CD4-positive, alpha-beta T cell (primary cell): Measurements from ENCODE around the gene NCDN. TPM values are rescaled to one million over a fixed set of nuclear protein-coding genes. Genes with fewer than 3 reads are reported as not detected.
A peak's percentile ranks its signal among the peaks of the same experiment; 100 is the strongest.

ENCODE experiments used
- ATAC-seq: fragments of 200-7000 bp; cut with Tn5 transposase; one replicate; pipeline ENCODE4 v1.10.0; 2022; ENCODE audit warnings: mild to moderate bottlenecking; ENCODE audit not compliant: poor library complexity
- CTCF ChIA-PET: fragments of 350-600 bp; sonication (Branson Sonifier 250); formaldehyde crosslinking; loops from one replicate; lab custom pipeline; 2021; ENCODE audit warnings: antibody characterized with exemption, inconsistent platforms; lab: Charles Lee
- POLR2A ChIA-PET: fragments of 350-600 bp; sonication (Branson Sonifier 250); formaldehyde crosslinking; loops from one replicate; lab custom pipeline; 2021; ENCODE audit warnings: antibody characterized with exemption, inconsistent platforms; lab: Charles Lee
- DNase-seq, 14 experiments: peaks; one replicate each; pipeline ENCODE4 v3.0.0-alpha.2; 2013 to 2020; ENCODE audit warnings: mixed read lengths in 2 of 14
- H3K27ac ChIP-seq, 2 donors: one replicate each; pipeline versions ENCODE4 v1.5.1 to v1.7.0; 2013; ENCODE audit warnings: low read length in 2 of 2, low read depth in 1 of 2, mild to moderate bottlenecking in 1 of 2
- H3K27me3 ChIP-seq, 2 experiments: 1 replicate in 1 of 2; 2 replicates in 1 of 2; pipeline versions ENCODE4 v1.6.1 to v1.7.0; 2013; ENCODE audit warnings: low read length in 2 of 2, control low read depth in 1 of 2, mild to moderate bottlenecking in 1 of 2, moderate library complexity in 1 of 2; ENCODE audit not compliant: insufficient read depth in 2 of 2, control insufficient read depth in 1 of 2
- H3K36me3 ChIP-seq: one replicate; pipeline ENCODE4 v1.6.1; 2013; ENCODE audit warnings: low read length, control low read depth; ENCODE audit not compliant: insufficient read depth
- H3K4me1 ChIP-seq: one replicate; pipeline ENCODE4 v1.6.1; 2013; ENCODE audit warnings: low read length, control low read depth; ENCODE audit not compliant: insufficient read depth
- H3K4me3 ChIP-seq: one replicate; pipeline ENCODE4 v1.5.1; 2013; ENCODE audit warnings: mild to moderate bottlenecking, low read length, moderate library complexity
- H3K9me3 ChIP-seq, 2 experiments: 1 replicate in 1 of 2; 2 replicates in 1 of 2; pipeline versions ENCODE4 v1.6.1 to v1.7.0; 2013; ENCODE audit warnings: low read length in 2 of 2, mild to moderate bottlenecking in 2 of 2, control low read depth in 1 of 2, moderate library complexity in 1 of 2; ENCODE audit not compliant: control insufficient read depth in 1 of 2, insufficient read depth in 1 of 2
- H3K27ac Mint-ChIP-seq: one replicate; pipeline ENCODE4 v1.8.0; 2020; ENCODE audit warnings: mixed read lengths
- H3K27me3 Mint-ChIP-seq: one replicate; pipeline ENCODE4 v1.8.0; 2021; ENCODE audit warnings: mixed read lengths
- H3K36me3 Mint-ChIP-seq: one replicate; pipeline ENCODE4 v1.8.0; 2021; ENCODE audit warnings: low read depth, mixed read lengths
- H3K4me1 Mint-ChIP-seq: one replicate; pipeline ENCODE4 v1.8.0; 2021; ENCODE audit warnings: low read depth, mixed read lengths
- H3K4me3 Mint-ChIP-seq: one replicate; pipeline ENCODE4 v1.8.0; 2020; ENCODE audit warnings: mild to moderate bottlenecking, mixed read lengths
- H3K9me3 Mint-ChIP-seq: one replicate; pipeline ENCODE4 v1.8.0; 2020; ENCODE audit warnings: mixed read lengths
- intact Hi-C, 2 experiments: fragments of 100-400 bp; cut with DNase I in 1 of 2; cut with micrococcal nuclease in 1 of 2; formaldehyde crosslinking; loops; one replicate each; pipeline versions ENCODE4 v1.15.1 to v1.9.0; 2023 to 2025; cut with DNase I, micrococcal nuclease
- total RNA-seq, 174 experiments: library from RNA in 2 of 174; stranded (reverse) in 2 of 174; gene quantifications; one replicate each; pipeline ENCODE4 v1.2.3 and lab custom pipeline; 2021 to 2026
- TF ChIP-seq, protein P1 (sequence below): fragments of 200-600 bp; IDR thresholded peaks from one replicate; pipeline ENCODE4 v1.8.0; 2022; ENCODE audit warnings: antibody characterized with exemption, mild to moderate bottlenecking

The NCDN gene
- total RNA-seq, 2 experiments from 2014 or later: 12.8 to 14.2 TPM

DNA sequence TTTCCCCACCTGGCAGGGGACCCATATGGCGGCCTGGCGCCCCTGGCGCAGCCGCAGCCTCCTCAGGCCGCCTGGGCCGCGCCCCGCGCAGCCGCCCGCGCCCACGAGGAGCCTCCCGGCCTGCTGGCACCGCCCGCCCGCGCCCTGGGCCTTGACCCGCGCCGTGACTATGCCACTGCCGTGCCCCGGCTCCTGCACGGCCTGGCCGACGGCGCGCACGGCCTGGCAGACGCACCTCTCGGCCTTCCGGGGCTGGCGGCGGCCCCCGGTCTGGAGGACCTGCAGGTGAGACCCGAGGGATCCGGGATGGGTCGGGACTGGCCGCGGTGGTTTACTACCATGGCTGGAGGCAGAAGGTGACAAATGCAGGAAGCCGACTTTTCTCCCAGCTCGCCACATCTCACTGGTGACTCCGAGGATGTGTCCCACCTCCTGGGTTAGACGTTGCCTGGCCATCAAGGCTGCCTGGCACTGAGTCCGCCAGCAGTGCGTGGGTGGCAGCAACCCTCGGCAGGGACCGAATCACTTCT, 16.6 kb downstream of the NCDN start:
- Histone ChIP-seq H3K4me1 (peaks cover 33% of the 10 kb centered on the region), H3K27ac (no peak overlapping the region), H3K36me3 (no peaks in the 10 kb centered on the region), H3K9me3 (no peaks in the 10 kb centered on the region), H3K4me3 (no peak overlapping the region), H3K27me3 (peaks cover 0 to 2% of the 10 kb centered on the region in 2 experiments)
- ATAC-seq (no peak), DNase-seq (no peak)
- H3K27me3 Mint-ChIP-seq: peaks cover 5% of the 10 kb centered on the region
- H3K9me3 Mint-ChIP-seq: no peaks in the 10 kb centered on the region
- intact Hi-C loops: no loop called here
- no peak overlapping the region for H3K27ac Mint-ChIP-seq
- no peak overlapping the region for H3K4me3 Mint-ChIP-seq
- TF ChIP-seq, protein P1, sequence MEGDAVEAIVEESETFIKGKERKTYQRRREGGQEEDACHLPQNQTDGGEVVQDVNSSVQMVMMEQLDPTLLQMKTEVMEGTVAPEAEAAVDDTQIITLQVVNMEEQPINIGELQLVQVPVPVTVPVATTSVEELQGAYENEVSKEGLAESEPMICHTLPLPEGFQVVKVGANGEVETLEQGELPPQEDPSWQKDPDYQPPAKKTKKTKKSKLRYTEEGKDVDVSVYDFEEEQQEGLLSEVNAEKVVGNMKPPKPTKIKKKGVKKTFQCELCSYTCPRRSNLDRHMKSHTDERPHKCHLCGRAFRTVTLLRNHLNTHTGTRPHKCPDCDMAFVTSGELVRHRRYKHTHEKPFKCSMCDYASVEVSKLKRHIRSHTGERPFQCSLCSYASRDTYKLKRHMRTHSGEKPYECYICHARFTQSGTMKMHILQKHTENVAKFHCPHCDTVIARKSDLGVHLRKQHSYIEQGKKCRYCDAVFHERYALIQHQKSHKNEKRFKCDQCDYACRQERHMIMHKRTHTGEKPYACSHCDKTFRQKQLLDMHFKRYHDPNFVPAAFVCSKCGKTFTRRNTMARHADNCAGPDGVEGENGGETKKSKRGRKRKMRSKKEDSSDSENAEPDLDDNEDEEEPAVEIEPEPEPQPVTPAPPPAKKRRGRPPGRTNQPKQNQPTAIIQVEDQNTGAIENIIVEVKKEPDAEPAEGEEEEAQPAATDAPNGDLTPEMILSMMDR: no peak
- no peaks in the 10 kb centered on the region for H3K36me3 Mint-ChIP-seq
- ChIA-PET POLR2A (no interaction called here), CTCF (no interaction called here)
- peaks cover 26% of the 10 kb centered on the region for H3K4me1 Mint-ChIP-seq

DNA sequence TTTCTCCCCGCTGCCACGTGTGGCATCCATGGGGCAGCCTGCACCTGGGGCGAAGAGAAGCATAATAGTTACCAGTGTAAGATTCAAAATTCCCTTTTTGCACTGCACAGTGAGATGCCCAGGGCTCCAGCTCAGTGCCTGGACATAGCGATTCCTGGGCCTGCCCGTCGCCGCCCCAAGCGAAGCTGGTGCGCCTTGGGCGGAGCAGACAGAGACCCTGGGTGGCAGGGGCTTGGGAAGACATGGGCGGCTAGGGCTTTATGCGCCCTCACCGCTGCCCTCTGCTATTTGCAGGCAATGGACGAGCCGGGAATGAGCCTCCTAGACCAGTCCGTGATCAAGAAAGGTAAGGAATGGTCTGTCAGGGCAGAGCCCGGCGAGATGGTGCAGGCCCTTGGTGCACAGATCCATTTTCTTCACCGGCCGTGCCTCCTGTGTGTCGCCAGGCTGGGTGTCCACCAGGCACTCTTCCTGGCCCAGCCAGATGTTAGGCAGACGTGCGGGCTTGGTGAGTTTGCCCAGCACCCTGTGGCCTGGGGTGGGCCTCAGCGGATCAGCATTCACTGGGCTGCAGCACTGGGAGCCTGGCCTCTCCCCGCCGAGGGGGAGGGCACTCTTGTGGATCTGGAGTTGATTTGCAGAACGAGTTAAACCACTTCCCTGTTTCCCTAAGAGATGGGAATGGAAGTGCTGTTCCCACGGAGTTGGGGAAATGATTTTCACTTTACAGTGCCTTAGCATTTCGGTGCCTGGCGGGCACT, 17.2 kb downstream of the NCDN start:
- H3K4me1 Mint-ChIP-seq: peaks cover 26% of the 10 kb centered on the region
- H3K36me3 Mint-ChIP-seq: no peaks in the 10 kb centered on the region
- H3K27ac Mint-ChIP-seq: no peak overlapping the region
- no peak for ATAC-seq
- no peaks in the 10 kb centered on the region for H3K9me3 ChIP-seq
- intact Hi-C loops: no loop called here
- peaks cover 5% of the 10 kb centered on the region for H3K27me3 Mint-ChIP-seq
- POLR2A ChIA-PET: no interaction called here
- peaks cover 0 to 2% of the 10 kb centered on the region in 2 experiments for H3K27me3 ChIP-seq
- H3K4me1 ChIP-seq: peaks cover 31% of the 10 kb centered on the region
- no peak for DNase-seq
- no peak overlapping the region for H3K27ac ChIP-seq
- no peaks in the 10 kb centered on the region for H3K9me3 Mint-ChIP-seq
- TF ChIP-seq, protein P1: no peak
- H3K4me3 Mint-ChIP-seq: peak overlapping the region; percentile 77
- H3K4me3 ChIP-seq: no peak overlapping the region
- no peaks in the 10 kb centered on the region for H3K36me3 ChIP-seq
- CTCF ChIA-PET: interaction anchor here (1.6 kb wide), 1 partner anchor 123 kb away, joined by 4 read pairs; no protein-coding TSS in a partner anchor

DNA sequence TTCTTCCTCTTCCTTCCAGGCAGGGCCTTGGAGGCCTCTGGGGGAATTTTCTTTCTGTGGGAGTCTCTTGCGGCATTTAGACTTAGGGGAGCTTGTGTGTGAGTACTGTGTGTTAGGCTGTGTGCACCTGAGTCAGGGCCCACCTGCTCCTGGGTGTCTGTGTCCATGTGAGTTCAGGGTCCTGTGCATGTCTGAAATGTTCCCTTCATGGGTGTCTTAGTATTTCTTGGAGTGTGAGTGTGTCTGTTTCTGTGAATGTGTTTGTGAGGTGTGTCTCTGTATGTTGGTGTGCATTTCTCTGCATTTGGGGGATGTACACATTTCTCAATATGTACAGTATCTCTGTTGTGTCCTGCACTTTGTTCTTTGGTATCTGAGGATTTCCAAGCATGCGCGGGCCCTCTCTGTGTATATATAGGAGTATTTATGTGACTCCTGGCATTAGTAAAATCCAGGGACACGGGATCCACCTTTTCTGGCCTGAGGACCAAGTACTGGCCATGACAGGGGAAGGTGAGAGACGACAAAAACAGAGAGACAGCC, 17.9 kb downstream of the NCDN start:
- Mint-ChIP-seq H3K9me3 (no peaks in the 10 kb centered on the region), H3K27me3 (peaks cover 5% of the 10 kb centered on the region)
- CTCF ChIA-PET: interaction anchor here (1.2 to 1.6 kb wide), 2 partner anchors 10 to 124 kb away, joined by 3 to 4 read pairs; no protein-coding TSS in a partner anchor

More for the DNA sequence above, 17.9 kb downstream of the NCDN start:
- H3K4me3 Mint-ChIP-seq: peak overlapping the region; percentile 77
- POLR2A ChIA-PET: interaction anchor here (1.5 to 3.0 kb wide), 2 partner anchors 36 to 194 kb away, joined by 3 to 13 read pairs; partner anchors contain the start of gene CLSPN
- intact Hi-C loops: no loop called here
- Histone ChIP-seq H3K4me3 (no peak overlapping the region), H3K4me1 (peaks cover 31% of the 10 kb centered on the region), H3K27ac (no peak overlapping the region), H3K36me3 (no peaks in the 10 kb centered on the region), H3K27me3 (peaks cover 0 to 2% of the 10 kb centered on the region in 2 experiments), H3K9me3 (no peaks in the 10 kb centered on the region)
- TF ChIP-seq, protein P1: no peak
- DNase-seq (no peak), ATAC-seq (no peak)
- H3K27ac Mint-ChIP-seq: no peak overlapping the region
- no peaks in the 10 kb centered on the region for H3K36me3 Mint-ChIP-seq
- H3K4me1 Mint-ChIP-seq: peaks cover 26% of the 10 kb centered on the region
